NCI-H460 (cell line): Measurements from ENCODE around the gene ZFC3H1. TPM values are rescaled to one million over a fixed set of nuclear protein-coding genes. Genes with fewer than 3 reads are reported as not detected.
A peak's percentile ranks its signal among the peaks of the same experiment; 100 is the strongest.
"Not testable (repeated sequence)": the region's sequence is repeated elsewhere in the genome, so short reads cannot be mapped to it uniquely, and the experiment has no call there.

Source experiments
- DNase-seq: peaks from one replicate; pipeline ENCODE4 v3.0.0-alpha.2; 2016; ENCODE audit warnings: low read depth; ENCODE audit errors: extremely low read depth
- polyA plus RNA-seq: library from polyadenylated mRNA; depleted of rRNA; stranded (reverse); fragments of >200 nt; gene quantifications from 2 replicates; pipeline ENCODE4 v1.2.3, GENCODE V29; 2014; cell fraction: nucleus; rRNA removed
- total RNA-seq: library from RNA; depleted of rRNA; stranded (reverse); fragments of >200 nt; shearing (Covaris generic); gene quantifications from 2 replicates; pipeline ENCODE4 v1.2.3, GENCODE V29; 2014; rRNA removed

Gene ZFC3H1, protein sequence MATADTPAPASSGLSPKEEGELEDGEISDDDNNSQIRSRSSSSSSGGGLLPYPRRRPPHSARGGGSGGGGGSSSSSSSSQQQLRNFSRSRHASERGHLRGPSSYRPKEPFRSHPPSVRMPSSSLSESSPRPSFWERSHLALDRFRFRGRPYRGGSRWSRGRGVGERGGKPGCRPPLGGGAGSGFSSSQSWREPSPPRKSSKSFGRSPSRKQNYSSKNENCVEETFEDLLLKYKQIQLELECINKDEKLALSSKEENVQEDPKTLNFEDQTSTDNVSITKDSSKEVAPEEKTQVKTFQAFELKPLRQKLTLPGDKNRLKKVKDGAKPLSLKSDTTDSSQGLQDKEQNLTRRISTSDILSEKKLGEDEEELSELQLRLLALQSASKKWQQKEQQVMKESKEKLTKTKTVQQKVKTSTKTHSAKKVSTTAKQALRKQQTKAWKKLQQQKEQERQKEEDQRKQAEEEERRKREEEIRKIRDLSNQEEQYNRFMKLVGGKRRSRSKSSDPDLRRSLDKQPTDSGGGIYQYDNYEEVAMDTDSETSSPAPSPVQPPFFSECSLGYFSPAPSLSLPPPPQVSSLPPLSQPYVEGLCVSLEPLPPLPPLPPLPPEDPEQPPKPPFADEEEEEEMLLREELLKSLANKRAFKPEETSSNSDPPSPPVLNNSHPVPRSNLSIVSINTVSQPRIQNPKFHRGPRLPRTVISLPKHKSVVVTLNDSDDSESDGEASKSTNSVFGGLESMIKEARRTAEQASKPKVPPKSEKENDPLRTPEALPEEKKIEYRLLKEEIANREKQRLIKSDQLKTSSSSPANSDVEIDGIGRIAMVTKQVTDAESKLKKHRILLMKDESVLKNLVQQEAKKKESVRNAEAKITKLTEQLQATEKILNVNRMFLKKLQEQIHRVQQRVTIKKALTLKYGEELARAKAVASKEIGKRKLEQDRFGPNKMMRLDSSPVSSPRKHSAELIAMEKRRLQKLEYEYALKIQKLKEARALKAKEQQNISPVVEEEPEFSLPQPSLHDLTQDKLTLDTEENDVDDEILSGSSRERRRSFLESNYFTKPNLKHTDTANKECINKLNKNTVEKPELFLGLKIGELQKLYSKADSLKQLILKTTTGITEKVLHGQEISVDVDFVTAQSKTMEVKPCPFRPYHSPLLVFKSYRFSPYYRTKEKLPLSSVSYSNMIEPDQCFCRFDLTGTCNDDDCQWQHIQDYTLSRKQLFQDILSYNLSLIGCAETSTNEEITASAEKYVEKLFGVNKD (N-terminal part only)
- 25.9 and 38.4 TPM in 2 replicates for total RNA-seq
- polyA plus RNA-seq: 54.6 and 81.8 TPM in 2 replicates

DNA sequence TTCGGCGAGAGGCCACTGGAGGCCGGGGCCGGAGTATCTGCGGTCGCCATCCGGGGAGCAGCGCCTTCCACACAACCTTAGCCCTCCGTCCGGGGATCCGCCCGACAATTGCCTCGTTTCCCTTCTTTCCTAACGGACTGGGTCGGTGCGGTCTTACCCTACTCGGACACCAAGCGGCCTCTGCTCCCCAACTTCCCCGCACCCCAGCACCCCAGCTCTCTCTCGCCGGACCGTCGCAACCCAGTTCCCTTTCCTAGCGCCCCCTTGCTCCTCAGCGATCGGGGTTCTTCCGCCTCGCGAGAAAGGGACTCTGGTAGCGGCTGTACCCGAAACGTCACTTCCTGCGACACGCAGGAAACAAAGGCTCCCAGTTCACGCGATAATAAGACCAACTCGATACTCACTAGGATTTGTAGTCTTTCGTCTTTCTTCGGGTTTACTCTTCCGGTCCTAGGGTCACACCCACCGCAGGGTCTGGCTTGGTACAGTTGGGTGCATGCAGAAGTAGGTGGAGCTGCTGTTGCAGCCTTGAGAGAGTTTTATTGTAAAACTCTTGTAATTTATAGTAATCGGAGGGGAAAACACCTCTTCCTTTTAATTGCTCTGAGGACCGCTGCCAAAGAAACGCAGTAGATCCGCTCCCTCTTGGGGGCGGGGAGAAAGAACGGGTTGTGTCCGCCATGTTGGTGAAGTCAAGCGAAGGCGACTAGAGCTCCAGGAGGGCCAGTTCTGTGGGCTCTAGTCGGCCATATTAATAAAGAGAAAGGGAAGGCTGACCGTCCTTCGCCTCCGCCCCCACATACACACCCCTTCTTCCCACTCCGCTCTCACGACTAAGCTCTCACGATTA, at the start of gene ZFC3H1, which contains the start of gene THAP2:
TSS of gene ZFC3H1 (minus strand) at position 288 of the 850 bp plus-strand sequence. CDS start at position 50, 238 bp downstream.
TSS of gene THAP2 (plus strand) at position 741 of the 850 bp plus-strand sequence. CDS start 209 bp downstream, outside the sequence.
- peak; percentile 99 for DNase-seq

DNA sequence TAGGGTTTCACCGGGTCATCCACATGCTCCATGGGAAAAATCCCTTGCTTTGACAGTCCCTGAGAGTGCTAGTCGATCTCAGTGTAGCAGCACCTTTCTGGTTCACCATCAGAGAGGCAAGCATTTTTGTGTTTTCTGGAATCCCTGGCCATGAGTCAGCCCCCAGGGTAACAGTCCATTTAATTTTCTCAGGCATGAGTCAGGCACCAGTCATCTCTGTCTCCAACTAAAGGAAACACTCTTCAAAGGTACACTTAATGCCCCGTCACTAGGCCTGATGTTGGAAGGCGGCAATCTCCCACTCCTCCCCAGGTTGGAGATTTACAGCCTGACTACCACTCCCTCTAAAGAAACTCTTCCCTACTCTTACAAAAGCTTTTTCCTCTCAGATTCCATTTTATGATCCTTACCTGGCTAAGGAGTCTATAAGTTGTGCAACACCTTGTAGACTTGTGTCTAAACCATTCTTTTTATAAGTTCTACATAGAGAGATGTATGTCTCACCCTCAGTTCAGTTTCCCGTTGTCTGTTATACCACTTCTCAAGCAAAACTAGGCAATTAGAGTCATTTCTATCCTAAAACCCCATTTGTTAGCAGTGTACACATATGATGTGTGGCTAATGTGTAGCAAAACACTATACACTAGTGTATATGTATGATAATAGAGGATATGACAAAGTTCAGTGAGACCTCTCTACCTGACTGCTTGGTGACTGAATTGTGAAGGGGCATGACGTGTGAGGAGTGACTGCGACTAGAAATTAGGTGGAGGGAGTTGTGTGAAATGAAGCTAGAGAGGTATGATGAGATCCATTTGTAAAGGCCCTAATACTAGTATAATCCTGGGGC, 46.9 kb upstream of the ZFC3H1 start:
- no peak for DNase-seq

DNA sequence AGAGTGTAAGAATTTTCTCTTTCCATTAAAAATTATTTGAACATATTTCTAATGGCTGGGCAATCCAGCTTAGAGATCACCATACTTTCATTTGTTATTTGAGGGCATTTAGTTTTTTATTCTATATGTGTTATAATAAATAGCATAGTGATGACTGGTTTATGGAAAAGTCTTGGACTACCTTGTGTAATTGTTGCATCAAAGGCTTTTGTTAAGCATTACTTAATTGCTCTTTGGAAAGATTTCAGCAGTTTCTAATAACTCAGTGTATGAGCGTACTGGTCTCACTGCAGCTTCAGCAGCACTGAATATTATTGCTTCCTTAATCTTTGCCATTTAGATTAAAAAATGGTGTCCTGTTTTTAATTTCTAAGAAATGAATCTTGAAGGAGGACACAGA, 45.0 kb upstream of the ZFC3H1 start:
- DNase-seq: no peak

DNA sequence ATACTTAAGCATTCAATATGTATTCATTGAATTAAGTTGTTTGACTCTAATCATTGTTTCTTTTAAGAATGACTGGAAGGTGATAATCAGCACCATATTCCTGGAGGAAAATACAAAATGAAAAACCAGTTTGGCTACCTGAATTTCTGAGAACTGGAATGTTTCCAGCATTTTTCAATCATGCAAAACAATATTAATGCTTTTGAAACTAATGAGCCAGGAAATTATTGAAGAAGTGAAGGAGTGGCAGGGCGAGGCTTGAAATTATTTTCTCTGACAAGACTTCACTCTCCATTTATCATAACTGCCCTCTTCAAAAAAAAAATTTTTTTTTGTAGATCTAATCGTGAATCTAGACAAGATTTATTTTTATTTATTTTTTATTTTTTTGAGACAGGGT, 41.3 kb upstream of the ZFC3H1 start:
- no peak for DNase-seq

DNA sequence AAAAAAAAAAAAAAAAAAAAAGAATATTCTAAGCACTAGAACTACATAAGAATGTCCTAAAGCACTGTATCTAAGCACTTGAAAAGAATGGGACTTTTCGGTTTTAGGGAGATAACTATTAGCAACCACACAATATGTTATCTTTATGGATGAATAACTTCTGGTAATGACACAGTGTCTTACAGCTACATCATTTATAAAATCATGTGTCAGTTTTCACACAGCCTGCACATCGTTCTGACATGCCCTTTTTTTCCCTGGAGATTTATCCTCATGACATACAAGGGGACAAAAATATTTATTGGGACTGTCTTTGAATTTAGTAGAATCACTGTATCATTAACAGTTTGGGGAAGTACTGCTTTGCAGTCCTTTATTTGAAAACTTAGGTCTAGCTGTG, 39.6 kb upstream of the ZFC3H1 start:
- no peak for DNase-seq

DNA sequence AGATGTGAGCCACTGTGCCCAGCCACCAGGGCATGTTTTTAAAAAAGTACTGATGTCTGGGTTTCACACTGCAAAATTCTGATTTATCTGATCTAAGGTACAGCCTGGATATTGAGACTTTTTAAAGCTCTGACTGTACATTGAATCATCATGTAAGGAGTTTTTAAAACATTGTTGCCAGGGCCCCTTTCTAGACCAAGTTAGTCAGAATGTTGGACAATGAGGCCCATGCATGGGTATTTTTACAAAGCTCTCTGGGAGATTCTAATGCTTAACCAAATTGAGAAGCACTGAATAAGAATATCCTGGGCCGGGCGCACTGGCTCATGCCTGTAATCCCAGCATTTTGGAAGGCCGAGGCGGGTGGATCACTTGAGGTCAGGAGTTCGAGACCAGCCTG, 38.9 kb upstream of the ZFC3H1 start:
- no peak for DNase-seq

DNA sequence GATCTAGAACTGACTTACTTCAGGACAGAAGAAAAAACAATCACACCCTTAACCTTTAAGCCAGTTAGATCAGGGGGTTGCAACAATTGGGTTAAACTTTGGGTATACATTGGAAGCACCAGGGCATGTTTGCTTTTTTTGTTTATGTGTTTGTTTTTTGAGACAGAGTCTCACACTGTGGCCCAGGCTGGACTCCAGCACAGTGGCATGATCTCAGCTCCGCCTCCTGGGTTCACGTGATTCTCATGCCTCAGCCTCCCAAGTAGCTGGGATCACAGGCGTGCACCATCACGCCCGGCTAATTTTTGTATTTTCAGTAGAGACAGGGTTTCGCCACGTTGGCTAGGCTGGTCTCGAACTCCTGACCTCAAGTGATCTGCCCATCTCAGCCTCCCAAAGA, 38.5 kb upstream of the ZFC3H1 start:
- DNase-seq: not testable (repeated sequence)

DNA sequence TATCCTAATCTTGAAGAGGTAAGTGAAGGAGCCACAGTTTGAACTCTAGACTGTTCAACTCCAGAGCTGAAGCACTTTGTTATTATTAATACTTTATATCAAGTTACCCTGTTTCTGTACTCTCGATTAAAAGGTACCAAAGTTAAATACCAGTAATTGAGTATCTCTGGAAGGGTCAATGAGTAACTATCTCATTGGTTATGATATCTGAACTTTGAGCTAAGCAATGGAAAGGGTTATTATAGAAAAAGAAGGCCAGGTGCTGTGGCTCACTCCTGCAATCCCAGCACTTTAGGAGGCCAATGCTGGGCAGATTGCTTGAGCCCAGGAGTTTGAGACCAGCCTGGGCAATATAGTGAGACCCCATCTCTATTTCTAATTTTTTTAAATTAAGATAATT, 32.1 kb upstream of the ZFC3H1 start:
- DNase-seq: no peak

DNA sequence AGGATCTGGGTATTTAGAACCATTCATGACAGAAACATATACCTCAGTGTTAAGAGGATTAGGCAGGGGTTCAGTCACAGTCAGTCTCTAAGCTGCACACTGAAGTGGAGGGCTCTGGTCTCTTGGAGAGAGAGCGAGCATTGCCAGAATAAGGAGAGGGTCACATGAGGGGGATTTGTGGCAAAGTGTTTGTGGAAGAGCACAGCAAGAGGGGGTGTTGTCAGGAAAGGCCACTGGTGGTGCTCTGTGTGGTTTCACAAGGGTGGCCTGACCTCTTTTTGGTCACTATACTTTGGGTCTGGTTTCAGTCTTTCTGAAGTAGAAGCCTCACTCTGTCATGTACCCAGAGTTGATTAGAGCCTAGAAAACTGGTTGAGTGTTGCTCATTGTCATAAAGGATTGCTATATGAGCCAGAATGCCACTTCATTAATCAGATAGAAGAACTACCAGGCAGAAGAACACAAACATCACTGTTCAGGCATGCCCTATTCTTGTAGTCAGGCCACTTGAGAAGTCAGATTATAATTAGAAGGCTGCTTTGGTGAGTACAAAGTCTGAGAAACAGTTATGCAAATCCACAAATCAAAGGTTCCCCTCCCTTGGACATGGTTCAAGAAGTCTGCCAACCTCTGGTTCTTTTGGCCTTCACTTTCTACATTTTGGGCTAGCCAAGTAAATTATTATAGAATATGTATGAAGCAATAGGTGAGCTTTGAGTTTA, 30.6 kb upstream of the ZFC3H1 start:
- no peak for DNase-seq

DNA sequence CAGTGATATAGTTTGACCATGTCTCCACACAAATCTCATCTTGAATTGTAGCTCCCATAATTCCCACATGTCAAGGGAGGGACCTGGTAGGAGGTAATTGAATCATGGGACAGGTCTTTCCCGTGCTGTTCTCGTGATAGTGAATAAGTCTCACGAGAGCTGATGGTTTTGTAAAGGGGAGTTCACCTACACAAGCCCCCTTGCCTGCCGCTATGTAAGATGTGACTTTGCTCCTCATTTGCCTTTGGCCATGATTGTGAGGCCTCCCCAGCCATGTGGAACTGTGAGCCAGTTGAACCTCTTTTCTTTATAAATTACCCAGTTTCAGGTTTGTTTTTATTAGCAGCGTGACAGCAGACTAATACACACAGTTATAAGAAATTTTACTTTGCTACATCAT, 30.0 kb upstream of the ZFC3H1 start:
- not testable (repeated sequence) for DNase-seq

DNA sequence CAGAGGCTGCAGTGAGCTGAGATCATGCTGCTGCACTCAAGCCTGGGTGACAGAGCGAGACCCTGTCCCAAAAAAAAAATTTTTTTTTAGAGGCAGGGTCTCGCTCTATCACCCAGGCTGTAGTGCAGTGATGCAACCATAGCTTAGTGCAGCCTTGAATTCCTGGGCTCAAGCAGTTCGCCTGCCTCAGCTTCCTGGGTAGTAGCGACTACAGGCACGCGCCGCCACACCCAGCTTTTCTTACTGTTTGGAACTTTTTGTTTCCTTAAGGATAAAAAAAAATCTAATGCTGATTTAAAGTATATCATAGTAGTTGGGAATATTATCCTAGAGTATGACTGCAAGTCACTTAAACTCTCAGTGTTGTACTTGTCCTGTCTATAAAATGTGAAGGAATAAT, 29.5 kb upstream of the ZFC3H1 start:
- DNase-seq: no peak

DNA sequence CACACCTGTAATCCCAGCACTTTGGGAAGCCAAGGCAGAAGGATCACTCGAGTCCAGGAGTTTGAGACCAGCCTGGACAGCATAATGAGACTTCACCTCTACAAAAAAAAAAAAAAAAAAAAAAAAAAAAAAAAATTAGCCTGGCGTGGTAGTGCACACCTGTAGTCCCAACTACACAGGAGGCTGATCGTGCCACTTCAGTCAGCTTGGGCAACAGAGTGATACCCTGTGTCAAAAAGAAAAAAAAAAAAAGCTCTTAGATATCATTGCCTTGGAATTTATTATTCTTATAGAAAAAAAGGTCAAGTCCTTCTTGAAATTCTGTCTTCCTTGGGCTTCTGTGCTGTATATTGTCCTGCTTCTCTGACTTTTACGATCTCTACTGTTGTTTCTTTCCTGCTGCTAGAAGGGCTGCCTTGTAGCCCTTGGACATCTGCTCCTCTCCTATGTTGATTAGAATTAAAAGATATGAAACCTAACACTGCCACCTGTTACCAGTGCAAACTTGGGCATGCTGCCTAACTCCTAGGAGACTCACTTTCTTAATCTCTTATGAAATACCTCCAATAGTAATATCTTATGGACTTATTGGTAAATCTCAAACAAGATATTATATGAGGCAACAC, 28.0 kb upstream of the ZFC3H1 start:
- DNase-seq: no peak

DNA sequence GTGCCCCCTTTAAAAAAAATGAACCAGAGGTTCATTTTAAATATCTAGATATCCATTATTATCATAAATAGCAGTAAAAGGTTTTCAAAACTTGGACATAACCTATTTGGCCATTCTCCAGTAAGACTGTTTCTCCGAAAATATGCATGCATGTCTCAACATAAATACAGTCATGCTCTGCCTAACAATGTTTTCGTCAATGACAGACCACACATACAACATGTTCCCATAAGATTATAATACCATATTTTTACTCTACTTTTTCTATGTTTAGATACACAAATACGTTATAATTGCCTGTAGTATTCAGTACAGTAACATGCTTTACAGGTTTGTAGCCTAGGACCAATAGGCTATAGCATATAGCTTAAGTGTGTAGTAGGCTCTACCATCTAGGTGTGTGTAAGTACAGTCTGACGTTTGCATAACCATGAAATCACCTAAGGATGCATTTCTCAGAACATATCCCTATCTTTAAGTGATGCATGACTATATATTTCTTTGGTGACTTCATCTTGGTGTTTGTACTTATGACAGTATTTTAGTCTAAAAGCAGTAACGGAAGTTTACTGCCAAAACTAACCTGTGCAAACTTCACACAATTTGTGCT, 25.4 kb upstream of the ZFC3H1 start:
- DNase-seq: no peak

DNA sequence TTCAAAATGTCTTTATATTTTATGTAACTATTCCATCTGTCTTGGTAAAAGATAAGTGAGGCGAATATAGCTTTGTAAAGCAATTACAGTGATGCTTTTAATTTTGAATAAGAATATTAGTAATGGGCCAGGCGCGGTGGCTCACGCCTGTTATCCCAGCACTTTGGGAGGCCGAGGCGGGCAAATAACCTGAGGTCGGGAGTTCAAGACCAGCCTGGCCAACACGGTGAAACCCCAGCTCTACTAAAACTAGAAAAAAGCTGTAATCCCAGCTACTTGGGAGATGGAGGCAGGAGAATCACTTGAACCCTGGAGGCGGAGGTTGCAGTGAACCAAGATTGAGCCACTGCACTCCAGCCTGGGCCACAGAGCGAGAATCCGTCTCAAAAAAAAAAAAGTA, 23.5 kb upstream of the ZFC3H1 start:
- DNase-seq: not testable (repeated sequence)

DNA sequence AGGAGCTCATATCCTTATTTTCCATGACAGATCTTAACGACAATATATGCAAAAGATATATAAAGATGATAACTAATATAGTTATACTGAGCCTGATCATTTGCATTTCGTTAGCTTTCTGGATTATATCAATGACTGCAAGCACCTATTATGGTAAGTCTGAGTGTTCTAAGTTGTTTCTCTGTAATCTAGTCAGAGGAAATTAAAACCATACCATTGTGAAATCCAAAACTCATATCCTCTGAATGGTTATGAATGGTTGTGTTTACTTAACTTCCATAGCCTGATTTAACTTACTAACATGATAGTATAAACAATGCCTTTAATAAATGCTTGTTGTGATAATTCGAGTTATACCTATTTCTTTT, 23.0 kb upstream of the ZFC3H1 start:
- DNase-seq: no peak

DNA sequence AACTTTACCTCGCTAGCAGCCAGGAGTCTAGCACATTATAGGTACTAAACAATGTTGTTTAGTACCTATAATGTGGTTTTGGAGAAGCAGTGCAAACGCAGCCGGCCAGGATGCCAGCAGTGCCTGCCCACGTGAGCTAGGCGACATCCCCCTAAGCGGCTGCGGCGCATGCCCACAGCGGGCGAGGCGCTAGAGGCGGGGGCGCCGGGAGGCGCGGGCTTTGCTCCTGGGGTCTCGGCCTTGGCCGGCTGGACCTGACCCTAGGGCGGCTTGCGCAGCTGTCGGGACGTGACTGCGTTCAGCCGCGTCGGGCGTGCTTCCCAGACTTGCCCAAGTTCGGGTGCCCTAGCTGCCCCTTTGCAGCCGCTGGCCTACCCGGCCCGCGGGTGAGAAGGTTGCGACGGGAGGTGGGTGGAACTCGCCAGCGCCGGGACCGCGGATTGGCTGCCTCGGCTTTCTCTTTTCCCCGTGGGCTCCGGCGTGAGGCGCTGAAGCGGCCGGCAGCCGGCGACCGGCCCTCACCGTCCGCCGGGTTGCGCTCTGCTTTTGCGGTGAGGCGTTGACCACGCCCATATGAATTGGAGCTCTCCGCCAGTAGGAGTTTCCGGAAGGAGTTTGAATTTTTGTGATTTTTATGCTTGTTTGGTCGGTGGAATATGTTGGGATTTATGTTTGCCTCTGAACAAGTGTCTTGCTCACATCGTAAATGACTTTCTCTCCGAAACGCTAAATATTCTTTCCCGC, 22.4 kb upstream of the ZFC3H1 start, which contains the start of gene TMEM19:
TSS of gene TMEM19 (plus strand) at position 169 of the 744 bp plus-strand sequence. CDS start 599 bp downstream, outside the sequence.
- DNase-seq: peak; percentile 90
